Tibial nerve (tissue), 4 donors: ENCODE data around the gene NPB.

Experiments
- CTCF ChIP-seq, 5 experiments: fragments of 200-600 bp in 3 of 5; fragments of 450-650 bp in 2 of 5; sonication (generic) in 3 of 5; IDR thresholded peaks; one replicate each; pipeline ENCODE4 v1.5.1; 2016 to 2019; ENCODE audit warnings: antibody characterized with exemption in 5 of 5, mild to moderate bottlenecking in 3 of 5, moderate library complexity in 2 of 5
- EP300 ChIP-seq, 2 donors: sonication (generic); formaldehyde crosslinking; IDR thresholded peaks; one replicate each; pipeline ENCODE4 v1.6.1; 2017; ENCODE audit warnings: antibody characterized with exemption in 2 of 2, mild to moderate bottlenecking in 1 of 2
- POLR2A ChIP-seq, 2 donors: fragments of 450-650 bp; IDR thresholded peaks; one replicate each; pipeline ENCODE4 v1.6.1; 2017; ENCODE audit warnings: antibody characterized with exemption in 2 of 2, mild to moderate bottlenecking in 2 of 2, moderate library complexity in 2 of 2

DNA sequence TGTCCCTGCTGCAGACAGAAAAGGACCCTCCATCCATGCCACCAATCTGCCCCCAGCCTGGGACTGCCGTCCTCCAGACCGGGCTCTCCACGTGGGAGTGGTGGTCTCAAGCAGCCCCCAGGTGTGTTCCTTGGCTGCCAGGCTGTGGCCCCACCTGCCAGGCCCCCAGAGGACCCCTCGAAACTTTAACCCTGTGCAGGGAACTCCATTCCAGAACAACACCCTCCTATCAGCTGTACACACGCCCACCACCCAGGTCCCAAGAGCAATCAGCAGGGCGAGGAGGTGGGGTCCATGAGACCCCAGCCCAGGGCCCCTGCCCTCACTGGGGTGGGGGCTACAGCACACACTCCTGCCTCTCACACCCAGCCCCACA, 33.7 kb downstream of the NPB start:
- TF ChIP-seq CTCF (IDR thresholded peaks at IDR 0.05) (no peak), EP300 (IDR thresholded peaks at IDR 0.05) (no peak), POLR2A (IDR thresholded peaks at IDR 0.05) (no peak)
